Measurements from ENCODE around the gene MAPK8IP2.

DNA sequence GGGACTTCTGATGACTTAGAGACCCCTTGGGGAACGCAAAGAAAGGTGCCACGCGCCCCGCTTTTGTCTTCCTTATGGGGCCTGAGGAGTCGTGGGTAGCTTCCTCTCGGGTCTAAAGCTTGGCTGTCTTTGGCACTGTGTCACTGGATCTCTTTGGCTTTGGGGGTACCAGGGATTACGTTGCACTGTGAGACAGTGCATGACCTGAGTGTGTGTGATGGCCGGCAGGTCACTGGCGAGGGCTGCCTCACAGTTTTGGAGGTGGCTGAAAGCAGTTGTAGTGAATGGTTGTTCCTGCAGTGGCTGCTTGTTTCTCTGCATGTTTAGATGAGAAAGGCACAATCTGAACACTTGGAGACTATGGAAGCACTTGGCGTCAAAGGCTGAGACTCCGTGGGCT is 33.2 kb downstream of the MAPK8IP2 start:
- TF ChIP-seq, protein P1, sequence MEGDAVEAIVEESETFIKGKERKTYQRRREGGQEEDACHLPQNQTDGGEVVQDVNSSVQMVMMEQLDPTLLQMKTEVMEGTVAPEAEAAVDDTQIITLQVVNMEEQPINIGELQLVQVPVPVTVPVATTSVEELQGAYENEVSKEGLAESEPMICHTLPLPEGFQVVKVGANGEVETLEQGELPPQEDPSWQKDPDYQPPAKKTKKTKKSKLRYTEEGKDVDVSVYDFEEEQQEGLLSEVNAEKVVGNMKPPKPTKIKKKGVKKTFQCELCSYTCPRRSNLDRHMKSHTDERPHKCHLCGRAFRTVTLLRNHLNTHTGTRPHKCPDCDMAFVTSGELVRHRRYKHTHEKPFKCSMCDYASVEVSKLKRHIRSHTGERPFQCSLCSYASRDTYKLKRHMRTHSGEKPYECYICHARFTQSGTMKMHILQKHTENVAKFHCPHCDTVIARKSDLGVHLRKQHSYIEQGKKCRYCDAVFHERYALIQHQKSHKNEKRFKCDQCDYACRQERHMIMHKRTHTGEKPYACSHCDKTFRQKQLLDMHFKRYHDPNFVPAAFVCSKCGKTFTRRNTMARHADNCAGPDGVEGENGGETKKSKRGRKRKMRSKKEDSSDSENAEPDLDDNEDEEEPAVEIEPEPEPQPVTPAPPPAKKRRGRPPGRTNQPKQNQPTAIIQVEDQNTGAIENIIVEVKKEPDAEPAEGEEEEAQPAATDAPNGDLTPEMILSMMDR (IDR thresholded peaks at IDR 0.05; ENCODE audit: low read length) = no peak
- no peak for TF ChIP-seq EZH2 (IDR thresholded peaks at IDR 0.05; ENCODE audit: borderline replicate concordance, low read length)

Data from OCI-LY1 (cell line).